ENCODE data around the gene CAPN11. TPM values are rescaled to one million over a fixed set of nuclear protein-coding genes. Genes with fewer than 3 reads are reported as not detected.

Gene CAPN11
- total RNA-seq, 4 donors from 2014 or later, result 0.72 to 1.1 (median 0.89) TPM

DNA sequence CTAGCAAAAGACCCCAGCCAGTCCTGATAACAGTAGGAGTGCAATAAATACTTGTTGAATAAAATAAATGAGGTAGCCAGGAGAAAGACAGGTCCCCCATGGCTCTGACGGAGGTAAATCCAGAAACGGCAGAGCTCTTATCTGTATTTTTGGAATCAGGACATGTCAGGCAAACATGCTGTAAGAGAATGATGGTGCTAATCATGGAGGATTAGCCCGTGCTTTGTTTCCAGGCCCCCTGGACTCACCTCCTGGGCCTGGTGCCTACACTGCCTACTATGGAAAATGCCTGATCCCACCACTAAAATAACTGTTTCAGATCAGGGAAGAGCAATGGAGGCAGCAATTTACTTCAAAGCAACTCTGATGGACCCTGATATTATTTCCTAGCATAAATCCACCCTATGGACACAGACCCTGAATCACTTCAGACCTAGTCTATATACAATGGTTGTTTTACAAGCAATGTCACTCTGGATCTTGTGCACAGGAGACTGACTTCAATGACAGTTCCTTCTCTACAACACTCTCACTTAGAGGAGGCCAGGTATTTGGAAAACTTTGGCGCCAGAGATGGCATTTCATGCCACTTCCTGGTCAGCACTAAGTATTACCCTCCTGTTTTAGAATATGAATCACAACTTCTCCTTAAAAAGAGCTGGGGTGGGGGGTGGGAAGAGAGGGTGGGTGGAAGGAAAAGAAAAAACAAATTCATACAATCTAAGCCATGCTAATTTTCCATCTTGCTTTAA is 37.8 kb upstream of the CAPN11 start:
- no peak overlapping the region for H3K4me3 ChIP-seq (ENCODE audit: low read depth, poor library complexity, severe bottlenecking)
- TF ChIP-seq, protein P1, sequence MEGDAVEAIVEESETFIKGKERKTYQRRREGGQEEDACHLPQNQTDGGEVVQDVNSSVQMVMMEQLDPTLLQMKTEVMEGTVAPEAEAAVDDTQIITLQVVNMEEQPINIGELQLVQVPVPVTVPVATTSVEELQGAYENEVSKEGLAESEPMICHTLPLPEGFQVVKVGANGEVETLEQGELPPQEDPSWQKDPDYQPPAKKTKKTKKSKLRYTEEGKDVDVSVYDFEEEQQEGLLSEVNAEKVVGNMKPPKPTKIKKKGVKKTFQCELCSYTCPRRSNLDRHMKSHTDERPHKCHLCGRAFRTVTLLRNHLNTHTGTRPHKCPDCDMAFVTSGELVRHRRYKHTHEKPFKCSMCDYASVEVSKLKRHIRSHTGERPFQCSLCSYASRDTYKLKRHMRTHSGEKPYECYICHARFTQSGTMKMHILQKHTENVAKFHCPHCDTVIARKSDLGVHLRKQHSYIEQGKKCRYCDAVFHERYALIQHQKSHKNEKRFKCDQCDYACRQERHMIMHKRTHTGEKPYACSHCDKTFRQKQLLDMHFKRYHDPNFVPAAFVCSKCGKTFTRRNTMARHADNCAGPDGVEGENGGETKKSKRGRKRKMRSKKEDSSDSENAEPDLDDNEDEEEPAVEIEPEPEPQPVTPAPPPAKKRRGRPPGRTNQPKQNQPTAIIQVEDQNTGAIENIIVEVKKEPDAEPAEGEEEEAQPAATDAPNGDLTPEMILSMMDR (IDR thresholded peaks at IDR 0.05), result no peak
- no peak for TF ChIP-seq POLR2A (IDR thresholded peaks at IDR 0.05)
- 80 to 83% methylated on average over 4 of the region's 4 CpGs for WGBS, 2 donors
- DNase-seq (ENCODE audit: low spot score in 2 of 2), result no peak
- intact Hi-C loops (cut with DNase I; ENCODE audit: low total_unique reads), result no loop called here

DNA sequence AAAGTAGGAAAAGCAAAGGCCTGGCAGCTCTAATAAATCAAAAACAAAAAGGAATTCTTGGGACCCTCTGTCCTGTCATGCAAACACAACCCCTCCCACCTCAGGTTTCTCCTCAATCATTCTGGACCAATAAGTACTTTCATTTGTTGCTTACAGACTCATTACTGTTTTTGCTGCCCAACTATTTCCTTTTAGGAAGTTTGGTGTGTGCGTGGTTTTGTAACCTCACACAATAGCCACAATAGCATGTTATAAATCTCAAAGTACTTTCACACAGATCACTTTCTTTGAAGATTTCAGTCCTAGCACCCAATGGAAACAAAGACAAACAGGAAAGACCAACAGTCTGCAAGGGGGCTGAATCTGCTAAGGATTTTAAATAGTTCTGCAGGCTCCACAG is 35.8 kb upstream of the CAPN11 start:
- 43 to 47% methylated on average over 1 of the region's 1 CpG for WGBS, 2 donors
- intact Hi-C loops (cut with DNase I; ENCODE audit: low total_unique reads), result no loop called here
- no peak overlapping the region for H3K4me3 ChIP-seq (ENCODE audit: low read depth, poor library complexity, severe bottlenecking)
- TF ChIP-seq, protein P1 (IDR thresholded peaks at IDR 0.05), result no peak
- no peak for TF ChIP-seq POLR2A (IDR thresholded peaks at IDR 0.05)
- DNase-seq (ENCODE audit: low spot score in 2 of 2), result no peak

DNA sequence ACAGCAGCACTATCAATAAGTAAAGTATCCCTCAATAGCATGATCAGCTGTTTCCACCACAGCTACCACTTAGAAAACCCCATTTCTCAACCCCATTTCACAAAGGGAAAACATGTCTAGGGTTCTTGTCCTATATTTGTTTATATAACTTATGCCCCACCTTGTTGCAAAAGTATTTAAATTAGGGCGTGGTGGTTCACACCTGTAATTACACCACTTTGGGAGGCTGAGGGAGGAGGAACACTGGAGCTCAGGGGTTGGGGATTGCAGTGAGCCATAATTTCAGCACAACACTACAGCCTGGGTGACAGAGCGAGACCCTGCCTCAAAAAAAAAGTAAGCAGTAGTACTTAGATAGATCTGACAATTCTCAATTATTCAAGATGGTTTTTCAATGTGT is 35.1 kb upstream of the CAPN11 start:
- TF ChIP-seq, protein P1 (IDR thresholded peaks at IDR 0.05), result no peak
- TF ChIP-seq POLR2A (IDR thresholded peaks at IDR 0.05), result no peak
- H3K4me3 ChIP-seq (ENCODE audit: low read depth, poor library complexity, severe bottlenecking), result no peak overlapping the region
- intact Hi-C loops (cut with DNase I; ENCODE audit: low total_unique reads), result no loop called here
- 84 to 86% methylated on average over 2 of the region's 2 CpGs for WGBS, 2 donors
- no peak for DNase-seq (ENCODE audit: low spot score in 2 of 2)

DNA sequence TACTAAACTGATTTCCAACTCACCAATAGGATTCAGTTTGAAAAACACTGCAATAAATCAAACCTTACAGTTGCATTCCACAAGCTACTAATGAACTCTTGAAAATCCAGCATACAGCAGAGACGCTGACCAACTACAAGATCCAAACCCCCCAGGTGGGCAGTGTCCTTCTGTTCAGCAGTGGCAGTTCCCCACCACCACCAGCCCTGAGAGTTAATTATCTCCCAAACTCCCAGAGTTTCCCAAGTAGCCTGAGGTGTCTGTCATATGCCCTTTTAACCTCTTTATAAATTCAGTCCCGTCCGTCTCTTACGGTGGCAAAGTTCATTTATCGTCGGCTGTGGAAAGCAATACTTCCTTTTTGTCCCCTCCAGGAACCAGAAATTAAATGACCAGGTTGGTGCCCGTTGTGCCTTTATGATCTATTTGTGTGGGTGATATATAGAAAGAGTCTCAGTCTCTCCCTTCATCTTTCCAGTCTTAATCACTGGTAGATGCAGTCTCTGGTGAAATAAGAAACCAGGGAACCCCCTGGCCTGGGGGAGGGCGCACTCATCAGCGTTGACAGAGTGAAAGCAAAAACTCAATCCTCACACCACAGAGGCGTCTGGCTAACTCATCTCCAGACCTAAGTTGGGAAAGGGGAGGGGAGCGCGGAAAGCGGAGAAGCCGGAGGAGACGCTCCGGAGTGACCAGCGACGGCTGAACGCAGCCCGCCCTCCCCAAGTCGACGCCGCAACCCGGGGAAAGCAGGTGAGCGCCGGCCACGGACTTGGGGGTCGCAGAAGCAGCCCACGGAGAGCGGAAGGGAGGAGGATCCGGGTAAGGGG is 32.1 kb upstream of the CAPN11 start:
- peak overlapping the region; percentile 44 for H3K4me3 ChIP-seq (ENCODE audit: low read depth, poor library complexity, severe bottlenecking)
- peak; percentile 33 to 91 for DNase-seq (ENCODE audit: low spot score in 2 of 2)
- 1 to 2% methylated on average over 31 of the region's 31 CpGs for WGBS, 2 donors
- TF ChIP-seq POLR2A (IDR thresholded peaks at IDR 0.05), result no peak
- TF ChIP-seq, protein P1 (IDR thresholded peaks at IDR 0.05), result no peak
- intact Hi-C loops (cut with DNase I; ENCODE audit: low total_unique reads), result no loop called here

DNA sequence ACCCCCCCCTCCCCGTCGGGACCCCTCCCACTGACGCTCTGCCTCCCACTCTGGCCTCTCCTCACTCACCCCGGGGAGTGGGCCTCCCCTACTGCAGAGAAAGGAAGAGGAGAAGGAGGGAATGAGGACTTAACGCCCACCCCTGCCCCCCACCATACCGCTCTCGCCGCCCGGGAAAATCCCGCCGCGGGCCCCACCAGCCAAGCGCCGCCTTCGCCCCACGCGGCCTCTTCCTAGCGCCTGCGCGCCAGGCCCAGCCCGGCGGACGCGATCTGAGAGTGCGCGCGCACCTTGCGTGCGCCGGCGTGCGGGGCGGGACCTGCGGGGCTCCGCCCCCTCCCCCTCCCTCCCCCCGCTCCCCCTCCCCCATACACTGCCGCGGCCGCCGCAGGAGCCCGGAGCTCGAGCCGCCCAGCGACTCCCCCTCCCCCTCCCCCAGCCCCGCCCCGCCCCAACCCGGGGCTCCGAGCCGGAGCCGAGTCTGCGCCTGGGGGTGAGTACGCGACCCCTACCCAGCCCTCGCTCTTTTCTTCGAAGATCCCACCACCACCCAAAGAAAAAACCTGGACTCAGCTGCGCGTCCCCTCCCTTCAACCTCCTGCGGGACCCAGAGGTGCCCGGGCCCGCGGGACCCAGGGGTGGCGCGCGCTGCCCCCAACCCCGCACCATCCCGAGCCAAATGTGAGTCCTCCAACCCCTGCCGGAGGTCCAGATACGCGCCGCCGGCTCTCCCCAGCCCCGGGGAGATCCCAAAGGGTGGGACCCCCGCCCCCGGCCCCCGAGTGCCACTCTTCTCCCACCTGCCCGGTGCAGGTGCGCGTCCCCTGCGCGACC is 31.2 kb upstream of the CAPN11 start, which contains the start of the genes MRPL14 and TMEM63B:
MRPL14 (minus strand) TSS at position 267 of the 834 bp plus-strand sequence. CDS start 10,841 bp downstream, outside the sequence.
TMEM63B (plus strand) TSS at position 369 of the 834 bp plus-strand sequence. CDS start 7,031 bp downstream, outside the sequence.
- intact Hi-C loops (cut with DNase I; ENCODE audit: low total_unique reads), result no loop called here
- TF ChIP-seq, protein P1 (IDR thresholded peaks at IDR 0.05), result no peak
- TF ChIP-seq POLR2A (IDR thresholded peaks at IDR 0.05), result no peak
- DNase-seq (ENCODE audit: low spot score in 2 of 2), result peak; percentile 75 to 96
- WGBS, 2 donors, result 1 to 3% methylated on average over 16 to 49 of the region's 80 CpGs
- H3K4me3 ChIP-seq (ENCODE audit: low read depth, poor library complexity, severe bottlenecking), result peak within 1 kb of the TSS; percentile 75
